ENCODE measurements around the gene SDHD. TPM values are rescaled to one million over a fixed set of nuclear protein-coding genes. Genes with fewer than 3 reads are reported as not detected.

Gene SDHD
- total and polyA plus RNA-seq, 9 of the 15 experiments (the other 6 are each of a cell fraction or from before 2014, with no cell fraction given): 150 to 1,225 (median 215) TPM

DNA sequence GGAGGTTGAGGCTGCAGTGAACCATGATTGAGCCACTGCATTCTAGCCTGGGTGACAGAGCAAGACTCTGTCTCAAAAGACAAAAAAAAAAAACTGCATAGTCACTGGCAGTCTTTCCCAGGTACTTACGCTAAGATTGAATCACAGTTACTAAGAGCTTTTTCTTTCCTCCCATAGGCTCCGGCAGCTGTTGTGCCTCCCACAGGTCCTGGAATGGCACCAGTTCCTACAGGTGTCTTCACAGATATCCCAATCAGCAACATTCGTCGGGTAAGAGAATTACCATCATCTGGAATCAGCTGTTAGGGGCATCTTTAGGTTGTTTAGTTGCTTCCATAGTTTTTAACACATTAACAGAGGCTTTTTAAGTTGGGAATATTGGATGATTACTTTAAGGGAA lies 41.7 kb upstream of the SDHD start (continued):
- TF ChIP-seq ZNF584 (CRISPR knock-in tag; IDR thresholded peaks at IDR 0.05; ENCODE audit: low read depth) (no peak), ZNF253 (CRISPR knock-in tag; conservative IDR thresholded peaks at IDR 0.05) (no peak), ZNF384 (IDR thresholded peaks at IDR 0.05; ENCODE audit: low read depth, low read length) (peak; percentile 82), ZNF3 (CRISPR knock-in tag; IDR thresholded peaks at IDR 0.05) (no peak), ZNF184 (CRISPR knock-in tag; IDR thresholded peaks at IDR 0.05) (no peak), XRCC3 (IDR thresholded peaks at IDR 0.05) (no peak), HMGN3 (IDR thresholded peaks at IDR 0.05; ENCODE audit: borderline replicate concordance, extremely low read depth, insufficient read length, low read depth, low read length) (no peak), NRF1 (conservative IDR thresholded peaks at IDR 0.05 in 1 of 2, IDR thresholded peaks at IDR 0.05 in 1 of 2) (no peak), THRAP3 (IDR thresholded peaks at IDR 0.05; ENCODE audit: borderline replicate concordance) (no peak), MAFK (IDR thresholded peaks at IDR 0.05; ENCODE audit: low read length) (peak; percentile 63), ZNF134 (CRISPR knock-in tag; conservative IDR thresholded peaks at IDR 0.05) (no peak), CTBP1 (IDR thresholded peaks at IDR 0.05; ENCODE audit: borderline replicate concordance) (peak; percentile 79), EGR1 (conservative IDR thresholded peaks at IDR 0.05) (0 out of 2 replicates have a peak, but pooled peaks have one; percentile 6), RBM17 (IDR thresholded peaks at IDR 0.05; ENCODE audit: borderline replicate concordance, low read depth, low read length) (no peak), CREBBP (IDR thresholded peaks at IDR 0.05; ENCODE audit: low read depth, low read length) (no peak), ZNF146 (CRISPR knock-in tag; IDR thresholded peaks at IDR 0.05; ENCODE audit: unreplicated experiment) (no peak), ELF4 (CRISPR knock-in tag; IDR thresholded peaks at IDR 0.05) (no peak), ZNF445 (CRISPR knock-in tag; IDR thresholded peaks at IDR 0.05; ENCODE audit: low read depth) (no peak), CEBPG (CRISPR knock-in tag; IDR thresholded peaks at IDR 0.05) (no peak), CEBPG (tag; conservative IDR thresholded peaks at IDR 0.05 in 1 of 2, IDR thresholded peaks at IDR 0.05 in 1 of 2) (no peak), KLF1 (tag; IDR thresholded peaks at IDR 0.05) (no peak), DMBX1 (CRISPR knock-in tag; IDR thresholded peaks at IDR 0.05; ENCODE audit: borderline replicate concordance) (peak; percentile 61; the same call in 1 of the 2 replicates), DACH1 (IDR thresholded peaks at IDR 0.05; ENCODE audit: partially characterized antibody) (peak; percentile 66), HCFC1 (IDR thresholded peaks at IDR 0.05; ENCODE audit: low read depth, low read length) (no peak), TAF1 (IDR thresholded peaks at IDR 0.05; ENCODE audit: control insufficient read depth, extremely low read depth, insufficient read depth, low read length, severe bottlenecking) (no peak)
- TF ChIP-seq, protein P1, sequence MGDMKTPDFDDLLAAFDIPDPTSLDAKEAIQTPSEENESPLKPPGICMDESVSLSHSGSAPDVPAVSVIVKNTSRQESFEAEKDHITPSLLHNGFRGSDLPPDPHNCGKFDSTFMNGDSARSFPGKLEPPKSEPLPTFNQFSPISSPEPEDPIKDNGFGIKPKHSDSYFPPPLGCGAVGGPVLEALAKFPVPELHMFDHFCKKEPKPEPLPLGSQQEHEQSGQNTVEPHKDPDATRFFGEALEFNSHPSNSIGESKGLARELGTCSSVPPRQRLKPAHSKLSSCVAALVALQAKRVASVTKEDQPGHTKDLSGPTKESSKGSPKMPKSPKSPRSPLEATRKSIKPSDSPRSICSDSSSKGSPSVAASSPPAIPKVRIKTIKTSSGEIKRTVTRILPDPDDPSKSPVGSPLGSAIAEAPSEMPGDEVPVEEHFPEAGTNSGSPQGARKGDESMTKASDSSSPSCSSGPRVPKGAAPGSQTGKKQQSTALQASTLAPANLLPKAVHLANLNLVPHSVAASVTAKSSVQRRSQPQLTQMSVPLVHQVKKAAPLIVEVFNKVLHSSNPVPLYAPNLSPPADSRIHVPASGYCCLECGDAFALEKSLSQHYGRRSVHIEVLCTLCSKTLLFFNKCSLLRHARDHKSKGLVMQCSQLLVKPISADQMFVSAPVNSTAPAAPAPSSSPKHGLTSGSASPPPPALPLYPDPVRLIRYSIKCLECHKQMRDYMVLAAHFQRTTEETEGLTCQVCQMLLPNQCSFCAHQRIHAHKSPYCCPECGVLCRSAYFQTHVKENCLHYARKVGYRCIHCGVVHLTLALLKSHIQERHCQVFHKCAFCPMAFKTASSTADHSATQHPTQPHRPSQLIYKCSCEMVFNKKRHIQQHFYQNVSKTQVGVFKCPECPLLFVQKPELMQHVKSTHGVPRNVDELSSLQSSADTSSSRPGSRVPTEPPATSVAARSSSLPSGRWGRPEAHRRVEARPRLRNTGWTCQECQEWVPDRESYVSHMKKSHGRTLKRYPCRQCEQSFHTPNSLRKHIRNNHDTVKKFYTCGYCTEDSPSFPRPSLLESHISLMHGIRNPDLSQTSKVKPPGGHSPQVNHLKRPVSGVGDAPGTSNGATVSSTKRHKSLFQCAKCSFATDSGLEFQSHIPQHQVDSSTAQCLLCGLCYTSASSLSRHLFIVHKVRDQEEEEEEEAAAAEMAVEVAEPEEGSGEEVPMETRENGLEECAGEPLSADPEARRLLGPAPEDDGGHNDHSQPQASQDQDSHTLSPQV (IDR thresholded peaks at IDR 0.05): no peak
- TF ChIP-seq, protein P2, sequence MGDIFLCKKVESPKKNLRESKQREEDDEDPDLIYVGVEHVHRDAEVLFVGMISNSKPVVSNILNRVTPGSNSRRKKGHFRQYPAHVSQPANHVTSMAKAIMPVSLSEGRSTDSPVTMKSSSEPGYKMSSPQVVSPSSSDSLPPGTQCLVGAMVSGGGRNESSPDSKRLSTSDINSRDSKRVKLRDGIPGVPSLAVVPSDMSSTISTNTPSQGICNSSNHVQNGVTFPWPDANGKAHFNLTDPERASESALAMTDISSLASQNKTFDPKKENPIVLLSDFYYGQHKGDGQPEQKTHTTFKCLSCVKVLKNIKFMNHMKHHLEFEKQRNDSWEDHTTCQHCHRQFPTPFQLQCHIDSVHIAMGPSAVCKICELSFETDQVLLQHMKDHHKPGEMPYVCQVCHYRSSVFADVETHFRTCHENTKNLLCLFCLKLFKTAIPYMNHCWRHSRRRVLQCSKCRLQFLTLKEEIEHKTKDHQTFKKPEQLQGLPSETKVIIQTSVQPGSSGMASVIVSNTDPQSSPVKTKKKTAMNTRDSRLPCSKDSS (IDR thresholded peaks at IDR 0.05; ENCODE audit: low read depth, partially characterized antibody): no peak

All from K562 (cell line).